ENCODE measurements around the gene PDS5A. TPM values are rescaled to one million over a fixed set of nuclear protein-coding genes. Genes with fewer than 3 reads are reported as not detected.
"Not testable (repeated sequence)": the region's sequence is repeated elsewhere in the genome, so short reads cannot be mapped to it uniquely, and the experiment has no call there.

Gene PDS5A
- total and polyA plus RNA-seq, 2 experiments from 2014 or later, result 26.8 to 56.5 TPM

GRCh38 chr4:39786838-39787237 is 190.9 kb downstream of the PDS5A start:
- no peaks in the 10 kb centered on the region for H3K27me3 ChIP-seq (replicated peaks; ENCODE audit: insufficient read depth)
- H3F3A ChIP-seq (ENCODE audit: insufficient read depth), result peaks cover 21% of the 10 kb centered on the region
- no peak overlapping the region for H3K4me3 ChIP-seq
- no peaks in the 10 kb centered on the region for H3K9me3 ChIP-seq (ENCODE audit: low read depth)
- in situ Hi-C loops (cut with MboI), result no loop called here
- no peaks in the 10 kb centered on the region for H3K9me2 ChIP-seq (ENCODE audit: insufficient read depth)
- no peak overlapping the region for H3K9ac ChIP-seq
- H3K79me2 ChIP-seq (ENCODE audit: insufficient read depth), result no peaks in the 10 kb centered on the region
- 70 to 78% methylated on average over 4 of the region's 4 CpGs for WGBS, 2 experiments (ENCODE audit: low coverage in 1 of 2, low lambda C conversion rate in 2 of 2, missing lambda C conversion rate in 2 of 2)
- no peak for DNase-seq
- no peaks in the 10 kb centered on the region for H3K4me1 ChIP-seq (ENCODE audit: insufficient read depth)
- no peaks in the 10 kb centered on the region for H4K20me1 ChIP-seq (ENCODE audit: insufficient read depth)
- no peak overlapping the region for H3K27ac ChIP-seq
- H2AFZ ChIP-seq, result no peak overlapping the region
- H3K36me3 ChIP-seq (ENCODE audit: low read depth), result no peaks in the 10 kb centered on the region
- TF ChIP-seq EZH2phosphoT487 (IDR thresholded peaks at IDR 0.05; ENCODE audit: insufficient read depth, low read depth), result no peak
- no peak for TF ChIP-seq EZH2 (IDR thresholded peaks at IDR 0.05; ENCODE audit: insufficient read depth, poor library complexity, severe bottlenecking)
- H3K4me2 ChIP-seq (ENCODE audit: unreplicated experiment), result no peak overlapping the region

DNA sequence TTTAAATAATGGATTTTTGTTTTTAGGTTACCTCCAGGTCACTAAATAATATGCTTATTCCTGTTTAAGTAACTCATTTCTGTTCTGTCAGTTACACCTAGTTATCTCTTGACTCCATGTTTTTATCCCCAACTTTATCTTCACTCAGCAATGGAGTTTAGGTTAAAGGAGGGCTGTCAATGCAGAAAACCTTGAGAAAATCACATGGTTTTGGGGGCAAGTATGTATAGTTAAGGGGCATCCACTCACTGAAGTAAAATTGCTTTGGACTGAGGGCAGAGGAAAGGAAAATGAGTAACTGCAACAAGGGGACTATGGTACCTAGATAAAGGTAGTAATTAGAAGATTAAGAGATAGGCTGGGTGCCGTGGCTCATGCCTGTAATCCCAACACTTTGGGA is 192.6 kb downstream of the PDS5A start:
- H3K79me2 ChIP-seq (ENCODE audit: insufficient read depth), result peaks cover 3% of the 10 kb centered on the region; the same call in 1 of the 2 replicates
- peaks cover 12% of the 10 kb centered on the region for H3K36me3 ChIP-seq (ENCODE audit: low read depth)
- H3K9me2 ChIP-seq (ENCODE audit: insufficient read depth), result no peaks in the 10 kb centered on the region
- no peak overlapping the region for H3K4me3 ChIP-seq
- H3K9ac ChIP-seq, result no peak overlapping the region
- no peaks in the 10 kb centered on the region for H4K20me1 ChIP-seq (ENCODE audit: insufficient read depth)
- H3K27me3 ChIP-seq (replicated peaks; ENCODE audit: insufficient read depth), result no peaks in the 10 kb centered on the region
- TF ChIP-seq EZH2phosphoT487 (IDR thresholded peaks at IDR 0.05; ENCODE audit: insufficient read depth, low read depth) (no peak), EZH2 (IDR thresholded peaks at IDR 0.05; ENCODE audit: insufficient read depth, poor library complexity, severe bottlenecking) (no peak)
- H2AFZ ChIP-seq, result no peak overlapping the region
- no peak overlapping the region for H3K27ac ChIP-seq
- no peaks in the 10 kb centered on the region for H3K9me3 ChIP-seq (ENCODE audit: low read depth)
- no peak overlapping the region for H3K4me2 ChIP-seq (ENCODE audit: unreplicated experiment)
- WGBS, 2 experiments (ENCODE audit: low coverage in 1 of 2, low lambda C conversion rate in 2 of 2, missing lambda C conversion rate in 2 of 2), result 100% methylated on average over 1 of the region's 1 CpG
- no peak for DNase-seq
- peaks cover 21% of the 10 kb centered on the region for H3F3A ChIP-seq (ENCODE audit: insufficient read depth)
- in situ Hi-C loops (cut with MboI), result no loop called here
- no peaks in the 10 kb centered on the region for H3K4me1 ChIP-seq (ENCODE audit: insufficient read depth)

DNA sequence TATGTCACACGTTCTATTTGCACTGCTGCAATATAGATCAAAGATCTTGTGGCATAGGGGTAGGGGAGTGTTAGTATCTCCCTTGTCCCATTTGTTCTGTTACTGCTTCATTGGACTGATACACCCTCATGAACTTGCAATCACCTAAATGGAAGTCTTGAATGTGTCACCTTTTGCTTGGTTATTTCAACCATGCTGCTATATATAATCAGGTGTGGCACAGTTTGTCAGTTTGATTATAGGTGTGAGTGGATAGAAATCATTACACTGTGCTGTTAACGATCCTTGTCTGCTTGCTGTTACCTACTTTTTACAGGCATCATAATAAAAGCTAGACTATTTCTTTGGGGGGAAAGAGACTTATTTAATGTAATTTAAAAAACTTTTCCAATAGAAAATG is 195.7 kb downstream of the PDS5A start:
- peaks cover 38% of the 10 kb centered on the region for H3K36me3 ChIP-seq (ENCODE audit: low read depth)
- H3K79me2 ChIP-seq (ENCODE audit: insufficient read depth); H3K4me3 ChIP-seq; H3K27ac ChIP-seq; H2AFZ ChIP-seq; H3F3A ChIP-seq (ENCODE audit: insufficient read depth); H3K9me3 ChIP-seq (ENCODE audit: low read depth); in situ Hi-C loops (cut with MboI); H3K4me1 ChIP-seq (ENCODE audit: insufficient read depth); H3K9ac ChIP-seq; DNase-seq; H3K27me3 ChIP-seq (replicated peaks; ENCODE audit: insufficient read depth); H3K9me2 ChIP-seq (ENCODE audit: insufficient read depth); H3K4me2 ChIP-seq (ENCODE audit: unreplicated experiment); H4K20me1 ChIP-seq (ENCODE audit: insufficient read depth): not testable (repeated sequence)
- 78% methylated on average over 2 of the region's 2 CpGs for WGBS, 2 experiments (ENCODE audit: low coverage in 1 of 2, low lambda C conversion rate in 2 of 2, missing lambda C conversion rate in 2 of 2)

Small RNA genes lying within 50 kb of the gene (small RNA-seq; reads per million reads assigned to genes)
- not detected for gene RNA5SP159 (ENCODE audit: low read depth, low replicate concordance)

Other genes starting within 250 kb of the PDS5A start
- 3.0 and 3.2 TPM in 2 replicates for gene N4BP2, start 78.9 kb upstream of the PDS5A start, total RNA-seq (2014; rRNA removed; shearing (Covaris generic))
- gene N4BP2, start 78.9 kb upstream of the PDS5A start, polyA plus RNA-seq (2016; fragmentation: Nextera tagmentation; extraction: Ambion mirVana), result 3.7 and 3.8 TPM in 2 replicates
- not detected in 2 replicates for gene RHOH, start 219.1 kb upstream of the PDS5A start, total RNA-seq (2014; rRNA removed; shearing (Covaris generic))
- 0.24 TPM in 1 of 2 replicates, not detected in the other for gene RHOH, start 219.1 kb upstream of the PDS5A start, polyA plus RNA-seq (2016; fragmentation: Nextera tagmentation; extraction: Ambion mirVana)